Activated gamma-delta T cell treated with Interleukin-2 at 50 U/mL for 16 hours (primary cell): ENCODE measurements around the gene FNTB.
"Not testable (repeated sequence)": the region's sequence is repeated elsewhere in the genome, so short reads cannot be mapped to it uniquely, and the experiment has no call there.

Experiments used
- DNase-seq: peaks from one replicate; pipeline ENCODE4 v3.0.0-alpha.2; 2020

Gene FNTB

DNA sequence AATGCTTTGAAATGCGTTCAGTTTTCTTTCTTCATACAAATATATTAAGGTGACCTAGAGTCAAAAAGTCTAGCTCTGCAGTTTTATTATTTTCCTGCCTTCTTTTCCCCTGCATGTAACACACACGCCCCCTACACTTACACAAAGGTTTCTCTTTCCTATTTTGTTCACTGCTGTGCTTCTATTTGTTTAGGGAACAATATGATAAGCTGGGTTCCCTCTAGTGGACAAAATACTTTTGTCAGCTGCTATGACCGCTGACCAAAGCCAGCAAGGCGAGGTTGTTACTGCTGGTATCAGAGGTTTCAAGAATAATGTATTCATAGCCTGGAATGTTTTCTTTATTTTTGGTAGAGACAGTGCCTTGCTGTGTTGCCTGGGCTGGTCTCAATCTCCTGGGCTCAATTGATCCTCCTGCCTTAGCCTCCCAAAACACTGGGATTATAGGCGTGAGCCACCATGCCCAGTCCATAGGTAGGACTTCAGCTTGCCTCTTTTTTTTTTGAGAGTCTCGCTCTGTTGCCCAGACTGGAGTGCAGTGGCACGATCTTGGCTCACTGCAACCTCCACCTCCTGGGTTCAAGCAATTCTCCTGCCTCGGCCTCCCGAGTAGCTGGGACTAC lies 33.4 kb downstream of the FNTB start:
- DNase-seq: no peak

DNA sequence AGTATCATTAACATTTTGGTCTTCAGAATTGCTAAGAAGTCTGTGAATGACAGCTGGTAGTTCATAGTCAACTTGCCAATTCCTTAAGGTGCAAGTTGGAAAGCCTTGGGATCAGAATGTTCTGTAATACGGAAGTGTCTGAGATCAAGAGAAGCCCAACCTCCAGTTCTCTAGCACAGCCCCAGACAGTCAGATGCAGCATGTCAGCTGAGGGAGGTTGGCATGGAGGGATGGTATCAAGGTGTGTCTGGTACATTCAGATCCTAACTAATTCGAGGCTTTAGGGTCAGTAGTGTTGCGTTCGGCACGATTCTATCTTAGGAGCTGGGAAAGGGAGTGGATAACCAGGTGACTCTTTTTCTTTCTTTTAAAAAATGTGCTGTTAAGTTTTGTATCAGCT lies 38.3 kb downstream of the FNTB start:
- DNase-seq: no peak

DNA sequence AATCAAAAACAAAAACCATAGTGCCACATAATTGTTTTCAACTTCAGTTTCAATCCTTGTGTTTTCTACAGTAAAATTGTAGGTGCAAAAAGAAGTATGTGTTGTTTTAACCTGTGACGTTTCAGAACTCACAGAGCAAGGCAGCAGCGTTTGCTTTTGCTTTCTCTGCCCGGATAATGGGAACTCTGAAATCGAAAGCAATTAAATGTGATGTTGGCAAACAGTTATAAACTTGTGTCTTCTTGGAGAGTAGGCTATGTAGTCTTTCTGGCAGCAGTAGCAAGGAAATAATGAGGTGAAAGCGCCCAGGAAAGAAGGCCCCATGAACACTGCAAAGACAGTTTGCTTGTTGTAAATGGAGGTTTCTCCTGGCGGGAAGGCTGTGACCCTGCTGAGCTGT lies 39.1 kb downstream of the FNTB start:
- DNase-seq: no peak

DNA sequence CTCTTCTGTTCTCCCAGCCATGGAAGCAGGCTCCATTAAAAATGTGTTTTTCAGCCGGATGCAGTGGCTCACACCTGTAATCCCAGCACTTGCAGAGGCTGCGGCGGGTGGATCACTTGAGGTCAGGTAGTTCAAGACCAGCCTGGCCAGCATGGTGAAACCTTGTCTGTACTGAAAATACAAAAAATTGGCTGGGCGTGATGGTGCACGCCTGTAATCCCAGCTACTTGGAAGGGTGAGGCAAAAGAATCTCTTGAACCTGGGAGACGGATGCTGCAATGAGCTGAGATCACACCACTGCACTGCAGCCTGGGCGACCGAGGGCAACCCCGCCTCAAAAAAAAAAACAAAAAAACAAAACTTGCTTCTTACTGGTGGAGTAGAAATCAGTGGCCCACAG lies 39.8 kb downstream of the FNTB start:
- no peak for DNase-seq

DNA sequence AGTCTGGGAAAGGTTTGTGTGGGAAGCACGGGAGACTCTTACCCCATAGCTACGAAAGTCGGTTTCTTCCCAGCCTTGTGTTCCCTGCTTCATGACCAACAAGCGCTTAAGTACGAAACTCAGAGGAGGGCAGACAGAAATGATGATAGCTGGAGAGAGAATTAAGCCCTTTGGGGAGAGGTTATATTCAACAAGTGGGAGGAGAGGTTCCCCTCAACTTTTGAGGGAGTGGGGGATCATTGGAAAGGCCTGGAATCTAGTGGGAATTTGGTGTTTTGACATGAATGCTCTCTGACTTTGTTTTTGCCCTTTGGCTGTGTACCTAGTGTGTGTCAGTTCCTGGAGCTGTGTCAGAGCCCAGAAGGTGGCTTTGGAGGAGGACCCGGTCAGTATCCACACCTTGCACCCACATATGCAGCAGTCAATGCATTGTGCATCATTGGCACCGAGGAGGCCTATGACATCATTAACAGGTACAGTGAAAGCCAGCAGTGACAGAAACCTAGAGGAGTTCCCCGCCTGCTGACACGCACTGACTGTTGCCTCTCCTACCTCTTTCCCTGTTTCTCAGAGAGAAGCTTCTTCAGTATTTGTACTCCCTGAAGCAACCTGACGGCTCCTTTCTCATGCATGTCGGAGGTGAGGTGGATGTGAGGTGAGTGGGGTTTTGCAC lies 40.6 kb downstream of the FNTB start:
- DNase-seq: no peak

DNA sequence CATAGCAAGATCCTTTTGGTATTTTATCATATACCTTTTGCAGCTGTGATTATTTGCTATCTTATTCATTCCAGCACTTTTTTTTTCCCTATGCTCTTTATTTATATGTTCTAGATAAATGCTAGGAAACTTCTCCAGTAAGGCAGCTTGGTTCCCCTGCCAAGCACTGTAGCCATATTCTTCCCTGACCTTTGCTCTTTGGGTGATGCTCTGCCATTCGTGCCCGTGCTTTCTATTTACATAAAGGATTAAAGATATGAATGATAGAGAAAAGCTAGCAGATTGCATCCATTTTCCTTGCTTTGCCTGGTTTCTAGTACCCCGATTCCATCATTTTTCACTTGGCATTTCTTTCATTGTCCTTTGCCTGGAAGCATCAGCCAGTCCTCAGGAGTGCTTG lies 42.2 kb downstream of the FNTB start:
- DNase-seq: no peak

DNA sequence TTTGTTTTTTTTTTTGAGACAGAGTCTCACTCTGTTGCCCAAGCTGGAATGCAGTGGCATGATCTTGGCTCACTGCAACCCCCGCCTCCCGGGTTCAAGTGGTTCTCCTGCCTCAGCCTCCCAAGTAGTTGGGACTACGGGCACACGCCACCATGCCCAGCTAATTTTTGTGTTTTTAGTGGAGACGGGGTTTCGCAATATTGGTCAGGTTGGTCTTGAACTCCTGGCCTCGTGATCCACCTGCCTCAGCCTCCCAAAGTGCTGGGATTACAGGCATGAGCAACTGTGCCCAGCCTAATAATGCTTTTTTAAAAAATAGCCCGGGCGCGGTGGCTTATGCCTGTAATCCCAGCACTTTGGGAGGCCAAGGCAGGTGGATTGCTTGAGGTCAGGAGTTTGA lies 44.6 kb downstream of the FNTB start:
- not testable (repeated sequence) for DNase-seq

DNA sequence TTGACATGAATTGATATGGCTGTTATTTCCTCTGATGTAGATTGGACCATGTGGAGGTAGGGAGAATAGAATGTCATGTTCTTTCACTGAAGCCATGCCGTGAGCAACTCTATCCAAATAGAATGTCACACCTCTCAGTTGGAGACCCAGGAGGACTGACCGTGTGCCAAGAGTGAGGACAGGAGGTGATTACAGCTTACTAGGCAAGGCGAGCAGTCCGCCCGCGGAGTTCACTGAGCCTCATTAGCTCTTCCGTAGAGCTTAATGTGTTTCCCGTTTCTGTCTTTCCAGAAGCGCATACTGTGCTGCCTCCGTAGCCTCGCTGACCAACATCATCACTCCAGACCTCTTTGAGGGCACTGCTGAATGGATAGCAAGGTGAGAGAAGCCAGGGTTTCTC lies 45.6 kb downstream of the FNTB start:
- no peak for DNase-seq

DNA sequence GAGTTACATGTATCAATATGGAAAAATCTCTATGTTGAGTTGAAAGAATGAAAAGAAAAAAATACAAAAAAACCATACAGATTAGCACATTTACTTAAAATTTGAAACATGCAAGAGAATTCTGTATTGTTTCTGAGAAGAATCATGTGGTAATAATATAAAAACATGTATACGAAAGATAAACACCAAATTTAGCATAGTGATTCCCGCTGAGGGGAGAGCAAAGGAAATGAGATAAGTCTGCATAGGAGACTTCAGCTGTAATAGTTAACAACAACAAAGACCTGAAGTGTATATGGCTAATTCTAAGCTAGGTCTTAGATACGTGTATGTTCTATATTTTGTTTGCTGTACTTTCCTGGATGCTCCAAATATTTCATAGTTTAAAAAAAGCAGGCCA lies 46.5 kb downstream of the FNTB start:
- no peak for DNase-seq

DNA sequence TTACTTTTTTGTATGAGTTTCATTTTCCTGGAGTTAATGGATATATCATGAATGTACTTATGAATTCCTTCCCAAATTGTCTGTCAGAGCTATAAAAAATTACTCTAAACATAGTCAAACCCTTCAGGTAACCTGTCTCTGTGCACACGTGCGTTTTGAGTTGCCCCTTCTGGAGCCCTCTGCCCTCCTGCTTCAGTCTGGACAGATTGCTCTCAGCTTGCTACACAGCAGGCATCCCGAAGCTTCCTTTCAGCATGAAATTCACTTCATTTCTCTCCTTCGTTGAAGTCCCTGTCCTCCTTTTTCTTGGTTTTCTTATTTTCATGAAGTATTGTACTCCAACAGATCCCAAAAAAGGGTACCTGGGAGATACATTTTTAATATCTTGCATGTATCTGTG lies 47.3 kb downstream of the FNTB start:
- DNase-seq: no peak

DNA sequence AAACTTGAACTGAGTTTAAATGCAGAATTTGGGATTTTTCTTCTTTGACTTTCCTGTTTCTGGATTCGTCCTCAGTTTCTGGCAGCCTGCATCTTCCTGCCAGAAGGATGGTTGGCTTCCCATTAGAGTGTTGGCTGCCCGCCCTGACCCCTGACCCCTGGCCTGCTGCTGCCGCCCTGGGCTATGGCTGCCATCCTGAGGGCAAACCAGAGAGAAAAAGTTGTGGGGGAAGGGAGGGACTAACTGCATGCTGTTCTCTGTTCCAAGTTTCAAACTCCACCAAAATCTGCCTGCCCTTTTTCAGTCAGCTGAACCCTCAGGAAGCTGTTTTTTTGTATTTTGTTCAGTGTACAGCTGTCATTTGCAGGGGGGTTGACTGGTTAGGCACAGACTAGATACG lies 48.4 kb downstream of the FNTB start:
- no peak for DNase-seq

DNA sequence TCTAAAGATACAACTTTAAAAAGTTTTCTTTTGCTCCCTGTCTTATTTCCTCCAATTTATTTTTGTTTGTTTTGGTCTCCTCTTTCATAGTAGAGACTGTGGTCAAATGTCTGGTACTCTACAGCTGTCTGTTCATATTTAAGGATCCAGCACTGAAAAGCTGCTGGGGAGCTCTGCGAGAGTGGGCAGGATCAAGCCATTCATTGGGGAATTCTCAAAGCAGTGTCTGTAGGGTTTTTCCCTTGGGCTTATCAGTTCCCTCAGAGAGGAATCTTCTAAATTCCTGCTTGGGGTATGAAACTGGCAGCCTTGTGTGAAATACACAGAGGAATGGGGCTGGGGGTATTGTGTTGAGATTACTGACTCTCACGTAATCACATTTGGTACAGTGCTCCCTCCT lies 52.3 kb downstream of the FNTB start:
- DNase-seq: no peak

DNA sequence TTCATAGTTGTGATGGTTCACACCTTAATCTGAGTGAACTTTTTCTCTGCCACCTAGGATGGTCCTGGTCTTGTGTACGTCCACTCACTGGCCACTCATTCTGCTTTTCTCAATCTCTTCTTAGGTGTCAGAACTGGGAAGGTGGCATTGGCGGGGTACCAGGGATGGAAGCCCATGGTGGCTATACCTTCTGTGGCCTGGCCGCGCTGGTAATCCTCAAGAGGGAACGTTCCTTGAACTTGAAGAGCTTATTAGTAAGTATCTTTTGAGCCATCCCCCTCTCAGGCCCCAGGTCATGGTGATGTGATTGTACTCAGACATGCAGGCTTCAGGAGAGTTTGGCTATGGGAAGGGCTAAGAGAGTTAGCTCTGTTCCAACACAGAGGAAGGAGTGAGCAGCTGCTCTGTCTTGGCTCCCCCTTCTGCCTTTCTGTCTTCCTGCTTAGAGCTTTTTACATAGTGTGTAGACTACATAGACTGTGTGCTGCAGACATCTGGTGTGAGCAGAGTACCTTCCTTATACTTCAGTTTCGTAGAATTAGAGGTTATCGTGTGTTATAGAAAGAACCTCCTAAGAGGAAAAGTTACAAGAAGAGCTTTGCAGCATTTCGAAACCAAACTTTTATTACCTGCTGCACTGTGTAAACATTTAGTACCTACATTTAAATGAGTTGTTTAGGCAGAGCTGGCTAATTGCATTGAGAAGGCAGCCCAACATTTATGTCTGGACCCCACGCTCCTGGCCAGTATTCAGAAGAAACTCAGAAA lies 54.2 kb downstream of the FNTB start:
- DNase-seq: no peak

DNA sequence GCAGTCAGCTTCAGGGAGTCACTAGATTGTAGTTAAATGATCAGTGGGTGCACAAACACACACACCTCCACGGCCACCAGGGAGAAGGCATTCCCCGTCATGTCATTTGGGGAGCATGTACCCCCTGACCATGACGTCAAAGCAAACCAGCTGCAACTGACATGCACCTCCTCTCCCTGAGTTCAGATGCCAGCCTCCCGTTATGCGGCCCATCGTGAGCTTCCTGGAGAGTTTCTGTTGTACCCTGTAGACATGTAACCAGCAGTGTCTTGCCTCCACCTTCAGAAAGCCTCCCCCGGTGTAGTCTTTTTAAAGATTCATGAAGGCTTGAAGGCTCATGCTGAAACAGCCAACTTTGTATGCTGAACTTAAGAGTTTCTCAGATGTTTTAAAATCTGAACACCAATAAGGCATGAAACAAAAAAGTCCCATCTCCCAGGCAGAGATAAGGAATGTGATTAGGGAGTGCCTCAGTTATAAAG lies 54.8 kb downstream of the FNTB start:
- no peak for DNase-seq

DNA sequence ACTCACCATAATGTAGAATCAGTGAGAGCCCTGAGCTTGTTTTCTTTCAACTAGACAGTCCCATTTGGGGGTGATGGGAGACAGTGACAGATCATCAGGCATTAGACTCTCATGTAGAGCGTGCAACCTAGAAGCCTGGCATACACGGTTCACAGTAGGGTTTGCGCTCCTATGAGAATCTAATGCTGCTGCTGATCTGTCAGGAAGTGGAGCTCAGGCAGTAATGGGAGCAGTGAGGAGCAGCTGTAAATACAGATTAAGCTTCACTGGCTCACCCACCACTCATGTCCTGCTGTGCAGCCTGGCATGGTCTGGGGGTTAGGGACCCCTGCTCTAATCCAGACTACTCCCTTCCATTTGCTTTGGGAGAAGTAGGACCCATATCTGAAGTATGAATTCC lies 55.6 kb downstream of the FNTB start:
- DNase-seq: no peak

DNA sequence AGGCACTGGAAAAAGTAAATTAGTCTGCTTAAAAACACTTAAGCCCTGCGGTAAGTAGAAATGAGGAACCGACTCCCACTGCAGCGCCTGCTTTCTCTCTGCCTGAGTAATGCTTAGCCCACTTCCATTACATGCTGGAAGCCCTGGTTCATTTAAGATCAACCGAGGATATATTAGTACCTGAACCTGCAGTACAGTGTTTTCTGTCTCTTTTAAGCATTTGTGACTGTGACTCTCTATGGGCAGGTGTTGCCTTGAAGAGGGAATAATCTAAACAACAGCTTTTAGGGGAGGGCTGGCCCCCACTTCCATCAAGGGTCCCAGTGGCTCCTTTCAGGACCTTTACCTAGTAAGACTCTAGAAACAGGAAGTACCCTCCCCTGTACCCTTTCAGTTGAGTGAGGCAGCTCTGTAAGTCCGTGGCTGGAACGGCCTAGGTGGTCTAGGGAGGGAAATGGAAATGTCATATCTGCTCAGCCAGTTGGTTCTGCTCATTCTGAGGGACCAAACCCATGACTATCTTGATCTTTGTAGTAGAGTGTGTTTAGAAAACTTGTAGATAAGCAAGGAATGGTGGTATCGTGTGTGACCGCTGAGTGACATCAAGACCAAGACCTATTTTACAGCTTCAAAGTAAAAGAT lies 56.2 kb downstream of the FNTB start:
- DNase-seq: no peak

DNA sequence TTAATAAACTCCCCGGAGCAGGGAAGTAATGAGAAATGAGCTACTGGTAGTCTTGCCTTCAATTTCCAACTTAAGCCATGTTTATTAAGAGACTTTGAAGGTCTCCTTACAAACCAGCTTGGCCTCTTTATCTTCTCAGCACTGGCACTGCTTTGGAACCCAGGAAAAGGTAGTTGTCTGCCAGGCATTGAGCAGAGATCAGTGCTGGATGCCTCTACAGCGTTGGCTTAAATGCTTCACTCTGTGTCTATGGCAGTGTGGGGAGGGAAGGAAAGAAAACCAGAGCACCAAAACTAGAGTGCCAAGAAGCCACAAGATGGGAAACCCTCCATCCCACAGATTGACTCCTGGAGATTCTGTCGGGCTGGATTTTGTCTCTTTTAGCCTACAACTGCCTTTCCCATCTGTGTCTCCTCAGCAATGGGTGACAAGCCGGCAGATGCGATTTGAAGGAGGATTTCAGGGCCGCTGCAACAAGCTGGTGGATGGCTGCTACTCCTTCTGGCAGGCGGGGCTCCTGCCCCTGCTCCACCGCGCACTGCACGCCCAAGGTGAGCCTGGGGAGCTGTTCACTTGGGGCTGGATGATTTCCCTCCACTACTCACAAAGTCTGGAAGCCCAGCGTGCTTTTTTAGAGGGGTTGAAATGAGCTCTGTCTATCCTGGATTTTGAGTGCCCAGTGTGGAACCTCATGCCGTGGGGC lies 57.3 kb downstream of the FNTB start:
- no peak for DNase-seq

DNA sequence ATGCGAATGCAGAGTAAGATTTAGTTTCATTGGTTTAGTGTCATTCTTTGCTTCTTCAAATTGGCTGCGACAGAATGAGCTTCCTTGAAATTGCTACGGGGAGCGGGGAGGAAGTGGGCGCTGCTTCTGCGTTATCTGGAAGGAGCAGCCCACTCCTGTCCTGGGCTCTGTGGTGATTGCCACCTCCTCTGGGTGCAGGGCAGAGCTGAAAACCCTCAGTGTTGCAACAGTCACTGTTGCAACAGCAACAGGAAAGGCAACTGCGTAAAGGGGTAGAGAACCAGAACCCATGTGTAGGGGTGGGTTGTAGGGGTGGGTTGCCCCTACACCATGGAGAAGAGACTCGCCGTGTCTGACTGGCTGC lies 57.9 kb downstream of the FNTB start:
- DNase-seq: no peak

DNA sequence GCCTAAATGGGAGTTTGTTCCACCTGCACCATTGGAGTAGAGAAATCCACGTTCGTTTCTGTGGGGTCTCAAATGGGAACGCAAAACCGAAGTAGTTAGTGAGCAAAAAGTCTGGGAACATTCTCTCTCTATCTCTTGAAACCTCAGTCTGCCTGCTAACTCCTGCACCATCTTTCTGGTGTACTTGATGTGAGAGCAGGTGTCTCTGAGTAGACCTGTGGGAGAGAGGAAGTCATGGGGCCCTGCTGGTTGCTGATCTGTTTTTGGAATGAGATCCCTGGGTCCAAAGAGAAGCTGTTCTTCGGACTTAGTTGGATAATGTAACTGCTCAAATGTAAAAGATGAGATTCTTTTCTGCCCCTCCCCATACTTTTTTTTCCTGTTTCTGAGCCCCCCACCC lies 58.3 kb downstream of the FNTB start:
- DNase-seq: no peak

DNA sequence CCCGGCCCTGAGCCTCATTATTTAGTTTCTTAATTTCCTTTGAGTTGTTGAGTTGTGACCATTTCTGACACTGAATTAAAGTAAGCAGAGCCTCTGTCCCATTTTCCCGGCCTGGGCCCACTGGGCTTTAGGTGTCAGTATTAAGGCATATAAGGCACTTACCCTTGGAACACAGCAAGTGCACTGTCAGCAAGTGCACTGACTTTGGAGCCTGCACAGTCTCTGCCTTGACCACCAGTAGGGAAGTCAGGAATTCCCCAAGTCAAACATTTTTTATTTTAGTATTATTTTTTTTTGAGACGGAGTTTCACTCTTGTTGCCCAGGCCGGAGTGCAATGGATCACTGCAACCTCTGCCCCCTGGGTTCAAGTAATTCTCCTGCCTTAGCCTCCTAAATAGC lies 59.0 kb downstream of the FNTB start:
- no peak for DNase-seq

DNA sequence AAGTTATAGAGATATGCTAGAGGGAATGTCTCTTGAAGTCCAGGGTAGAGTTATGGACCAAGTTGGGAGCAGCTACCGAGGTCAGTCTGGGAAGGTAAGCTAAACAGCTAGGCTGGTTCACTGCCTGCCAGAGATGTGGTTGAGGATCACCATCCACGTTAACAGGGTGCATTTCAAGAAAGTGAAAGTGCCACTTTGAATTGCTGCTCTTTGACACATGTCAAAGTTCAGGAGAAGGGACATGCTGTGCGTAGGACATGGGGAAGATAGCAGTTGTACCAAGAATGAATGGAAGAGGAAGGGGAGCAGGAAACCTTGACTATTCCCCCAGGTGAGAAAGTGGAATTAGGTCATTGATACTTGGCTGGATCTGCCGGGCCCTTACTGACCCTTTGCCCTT lies 66.1 kb downstream of the FNTB start:
- no peak for DNase-seq

DNA sequence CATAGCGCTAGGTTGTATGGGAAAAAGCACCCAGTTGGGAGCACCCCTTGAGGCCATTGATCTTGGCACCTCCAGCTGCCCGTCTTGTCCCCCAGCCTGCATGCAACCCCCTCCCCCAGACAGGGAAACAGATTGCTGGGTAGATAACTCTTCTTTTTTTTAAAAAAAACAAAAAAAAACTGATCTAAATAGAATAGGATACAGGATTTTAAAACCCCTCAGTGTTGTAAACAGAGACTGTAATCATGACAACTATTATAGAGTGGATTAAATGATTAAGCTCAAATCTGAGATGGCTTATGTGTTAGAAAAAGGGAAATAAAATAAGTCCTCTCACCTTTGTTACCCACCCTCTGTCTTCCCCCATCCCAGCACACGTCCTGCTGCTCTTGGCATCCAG lies 66.8 kb downstream of the FNTB start:
- no peak for DNase-seq

DNA sequence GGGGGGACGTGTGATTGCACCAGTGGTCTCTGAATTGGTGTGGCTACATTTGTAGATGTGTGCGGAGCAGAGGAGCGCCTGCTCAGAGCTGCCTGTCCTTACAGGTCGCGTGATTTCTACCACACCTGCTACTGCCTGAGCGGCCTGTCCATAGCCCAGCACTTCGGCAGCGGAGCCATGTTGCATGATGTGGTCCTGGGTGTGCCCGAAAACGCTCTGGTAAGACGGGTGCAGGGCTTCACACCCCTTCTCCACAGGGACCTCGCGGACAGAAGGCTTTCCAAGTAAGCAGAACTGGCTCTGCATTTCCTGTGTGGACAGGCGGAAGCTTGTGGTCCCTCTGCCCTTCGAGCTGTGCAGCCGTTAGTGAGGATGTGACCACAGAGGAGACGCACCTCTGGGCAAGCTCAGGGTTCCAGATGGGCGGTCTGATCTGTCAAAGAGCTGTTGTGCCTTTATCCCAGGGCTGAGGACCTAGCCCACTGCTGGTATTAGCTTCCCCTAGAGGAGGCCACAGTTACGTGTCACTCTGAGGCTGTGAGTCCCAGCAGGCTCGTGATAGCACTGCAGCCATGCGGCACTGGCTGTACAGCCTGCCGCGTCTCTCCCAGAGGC lies 67.9 kb downstream of the FNTB start:
- DNase-seq: no peak
